Transverse colon (tissue), 4 donors: ENCODE results near the gene SMARCD1.

Source experiments
- CTCF ChIP-seq, 5 experiments: fragments of 200-600 bp in 3 of 5; fragments of 450-650 bp in 2 of 5; sonication (generic) in 3 of 5; IDR thresholded peaks; 1 replicate in 2 of 5; 2 replicates in 3 of 5; pipeline ENCODE4 v1.5.1; 2016 to 2017; ENCODE audit warnings: antibody characterized with exemption in 5 of 5, inconsistent platforms in 3 of 5, mild to moderate bottlenecking in 2 of 5, moderate library complexity in 1 of 5
- EP300 ChIP-seq: sonication (generic); formaldehyde crosslinking; IDR thresholded peaks from one replicate; pipeline ENCODE4 v1.6.1; 2017; ENCODE audit warnings: antibody characterized with exemption, low read depth
- POLR2A ChIP-seq: fragments of 450-650 bp; IDR thresholded peaks from one replicate; pipeline ENCODE4 v1.6.1; 2016; ENCODE audit warnings: antibody characterized with exemption, mild to moderate bottlenecking, moderate library complexity
- POLR2AphosphoS5 ChIP-seq, 3 donors: sonication (generic); formaldehyde crosslinking; IDR thresholded peaks; one replicate each; pipeline ENCODE4 v1.6.1; 2016; ENCODE audit warnings: antibody characterized with exemption in 3 of 3

- no peak for TF ChIP-seq CTCF (IDR thresholded peaks at IDR 0.05)
- no peak for TF ChIP-seq POLR2AphosphoS5 (IDR thresholded peaks at IDR 0.05)
- no peak for TF ChIP-seq POLR2A
- TF ChIP-seq EP300, result no peak
These were observed 24.0 kb upstream of the SMARCD1 start for GRCh38 chr12:50061171-50061570.
